ENCODE results near the gene SCN5A. TPM values are rescaled to one million over a fixed set of nuclear protein-coding genes. Genes with fewer than 3 reads are reported as not detected.
A peak's percentile ranks its signal among the peaks of the same experiment; 100 is the strongest.

Gene SCN5A
- total RNA-seq (2022) (0.16 and 0.30 TPM in 2 replicates), Bru-seq, nascent RNA (percentile 15 among the genes with signal in this experiment), BruChase-seq, experiment 1, labeled RNA remaining after a 2-hour chase (percentile 13 among the genes with signal in this experiment), BruChase-seq, experiment 2, labeled RNA remaining after a 6-hour chase (percentile 14 among the genes with signal in this experiment)
- long read RNA-seq, partial matches to known transcripts: 1 of 1 reads
- long read RNA-seq, other reads (novel, unspliced or antisense): 0 of 1 reads

GRCh38 chr3:38649500-38650247 lies at the start of gene SCN5A:
SCN5A (minus strand) TSS chr3:38649687; CDS start chr3:38633307, 16,380 bp downstream.
- H3K27me3 Mint-ChIP-seq (ENCODE audit: insufficient read depth, unreplicated experiment): peaks cover 6% of the 10 kb centered on the region
- Histone ChIP-seq H3K36me3 (ENCODE audit: control insufficient read depth, insufficient read depth, low read length) (no peaks in the 10 kb centered on the region), H3K9me3 (no peaks in the 10 kb centered on the region), H3K4me1 (peaks cover 5% of the 10 kb centered on the region; the same call in 1 of the 2 replicates), H3K4me3 (ENCODE audit: low read depth, low read length) (peak within 1 kb of the TSS; percentile 43), H3K27me3 (replicated peaks; ENCODE audit: control insufficient read depth, insufficient read depth, low read length) (no peaks in the 10 kb centered on the region)
- CTCF ChIA-PET: no interaction called here
- intact Hi-C loops (cut with micrococcal nuclease; ENCODE audit: unreplicated experiment): no loop called here
- peak within 1 kb of the TSS; percentile 64 for H3K4me3 Mint-ChIP-seq (ENCODE audit: unreplicated experiment)
- TF ChIP-seq CTCF (IDR thresholded peaks at IDR 0.05; ENCODE audit: insufficient read depth in 1 of 2, low read depth in 1 of 2, low read length in 1 of 2, severe bottlenecking in 1 of 2, unreplicated experiment in 1 of 2): no peak
- H3K27ac Mint-ChIP-seq (ENCODE audit: unreplicated experiment): no peak within 1 kb of the TSS
- H3K9me3 Mint-ChIP-seq (ENCODE audit: unreplicated experiment): no peaks in the 10 kb centered on the region
- DNase-seq: peak in 1 of 2 experiments; percentile 55
- no TSS peak for BruUV-seq (replicated peaks)
- POLR2A ChIA-PET: no interaction called here
- H3K4me1 Mint-ChIP-seq (ENCODE audit: low read depth, unreplicated experiment): no peaks in the 10 kb centered on the region
- H3K36me3 Mint-ChIP-seq (ENCODE audit: insufficient read depth, unreplicated experiment): no peaks in the 10 kb centered on the region

GRCh38 chr3:38698760-38699159 lies 49.3 kb upstream of the SCN5A start:
- no peaks in the 10 kb centered on the region for H3K36me3 Mint-ChIP-seq (ENCODE audit: insufficient read depth, unreplicated experiment)
- TF ChIP-seq CTCF (IDR thresholded peaks at IDR 0.05; ENCODE audit: insufficient read depth in 1 of 2, low read depth in 1 of 2, low read length in 1 of 2, severe bottlenecking in 1 of 2, unreplicated experiment in 1 of 2): no peak
- H3K4me1 ChIP-seq: no peaks in the 10 kb centered on the region
- CTCF ChIA-PET: no interaction called here
- no peaks in the 10 kb centered on the region for H3K36me3 ChIP-seq (ENCODE audit: control insufficient read depth, insufficient read depth, low read length)
- no peak overlapping the region for H3K4me3 Mint-ChIP-seq (ENCODE audit: unreplicated experiment)
- no peak for DNase-seq
- H3K27ac Mint-ChIP-seq (ENCODE audit: unreplicated experiment): no peak overlapping the region
- H3K27me3 Mint-ChIP-seq (ENCODE audit: insufficient read depth, unreplicated experiment): peaks cover 15% of the 10 kb centered on the region
- intact Hi-C loops (cut with micrococcal nuclease; ENCODE audit: unreplicated experiment): no loop called here
- no TSS peak for BruUV-seq (replicated peaks)
- H3K4me3 ChIP-seq (ENCODE audit: low read depth, low read length): no peak overlapping the region
- H3K4me1 Mint-ChIP-seq (ENCODE audit: low read depth, unreplicated experiment): no peaks in the 10 kb centered on the region
- no peaks in the 10 kb centered on the region for H3K27me3 ChIP-seq (replicated peaks; ENCODE audit: control insufficient read depth, insufficient read depth, low read length)
- H3K9me3 ChIP-seq: no peaks in the 10 kb centered on the region
- H3K9me3 Mint-ChIP-seq (ENCODE audit: unreplicated experiment): no peaks in the 10 kb centered on the region
- POLR2A ChIA-PET: no interaction called here

GRCh38 chr3:38698061-38698460 lies 48.6 kb upstream of the SCN5A start:
- Histone ChIP-seq H3K36me3 (ENCODE audit: control insufficient read depth, insufficient read depth, low read length) (no peaks in the 10 kb centered on the region), H3K4me3 (ENCODE audit: low read depth, low read length) (no peak overlapping the region), H3K4me1 (no peaks in the 10 kb centered on the region), H3K27me3 (replicated peaks; ENCODE audit: control insufficient read depth, insufficient read depth, low read length) (no peaks in the 10 kb centered on the region), H3K9me3 (no peaks in the 10 kb centered on the region)
- Mint-ChIP-seq H3K9me3 (ENCODE audit: unreplicated experiment) (no peaks in the 10 kb centered on the region), H3K27ac (ENCODE audit: unreplicated experiment) (no peak overlapping the region), H3K4me1 (ENCODE audit: low read depth, unreplicated experiment) (no peaks in the 10 kb centered on the region), H3K36me3 (ENCODE audit: insufficient read depth, unreplicated experiment) (no peaks in the 10 kb centered on the region), H3K4me3 (ENCODE audit: unreplicated experiment) (no peak overlapping the region), H3K27me3 (ENCODE audit: insufficient read depth, unreplicated experiment) (peaks cover 15% of the 10 kb centered on the region)
- ChIA-PET CTCF (no interaction called here), POLR2A (no interaction called here)
- TF ChIP-seq CTCF (IDR thresholded peaks at IDR 0.05; ENCODE audit: insufficient read depth in 1 of 2, low read depth in 1 of 2, low read length in 1 of 2, severe bottlenecking in 1 of 2, unreplicated experiment in 1 of 2): no peak
- intact Hi-C loops (cut with micrococcal nuclease; ENCODE audit: unreplicated experiment): no loop called here
- no TSS peak for BruUV-seq (replicated peaks)
- no peak for DNase-seq
